Glutamatergic neuron (in vitro differentiated cells): ENCODE measurements around the gene C16orf95. TPM values are rescaled to one million over a fixed set of nuclear protein-coding genes. Genes with fewer than 3 reads are reported as not detected.
"Not testable (repeated sequence)": the region's sequence is repeated elsewhere in the genome, so short reads cannot be mapped to it uniquely, and the experiment has no call there.

Source experiments
- DNase-seq: peaks from one replicate; pipeline ENCODE4 v3.0.0; 2022
- H3K27ac Mint-ChIP-seq: one replicate; pipeline ENCODE4 v1.8.0; 2020; ENCODE audit warnings: mild to moderate bottlenecking, mixed read lengths, inconsistent platforms; ENCODE audit not compliant: unreplicated experiment
- H3K27me3 Mint-ChIP-seq: one replicate; pipeline ENCODE4 v1.8.0; 2020; ENCODE audit warnings: mild to moderate bottlenecking, moderate library complexity, mixed read lengths, inconsistent platforms; ENCODE audit not compliant: unreplicated experiment
- H3K36me3 Mint-ChIP-seq: one replicate; pipeline ENCODE4 v1.8.0; 2020; ENCODE audit warnings: mild to moderate bottlenecking, mixed read lengths, inconsistent platforms; ENCODE audit not compliant: unreplicated experiment
- H3K4me1 Mint-ChIP-seq: one replicate; pipeline ENCODE4 v1.8.0; 2020; ENCODE audit warnings: mild to moderate bottlenecking, low read depth, mixed read lengths, inconsistent platforms; ENCODE audit not compliant: unreplicated experiment
- H3K4me3 Mint-ChIP-seq: one replicate; pipeline ENCODE4 v1.8.0; 2020; ENCODE audit warnings: mild to moderate bottlenecking, mixed read lengths, inconsistent platforms; ENCODE audit not compliant: unreplicated experiment
- H3K9me3 Mint-ChIP-seq: one replicate; pipeline ENCODE4 v1.8.0; 2020; ENCODE audit warnings: mild to moderate bottlenecking, moderate library complexity, mixed read lengths, inconsistent platforms; ENCODE audit not compliant: unreplicated experiment
- CTCF ChIP-seq: fragments of 200-600 bp; sonication (generic); IDR thresholded peaks from one replicate; pipeline ENCODE4 v1.5.0; 2021; ENCODE audit not compliant: partially characterized antibody, unreplicated experiment
- total RNA-seq: library from RNA; stranded (reverse); fragmentation: NEBNext Ultra II Directional; extraction: Animal tissue kit (Norgen Biotek cat#: 25700); gene quantifications from one replicate; pipeline ENCODE4 v1.2.1, GENCODE V29; 2021; ENCODE audit not compliant: unreplicated experiment

C16orf95 gene
- total RNA-seq, 1 donor from 2014 or later, result 9.2 TPM

DNA sequence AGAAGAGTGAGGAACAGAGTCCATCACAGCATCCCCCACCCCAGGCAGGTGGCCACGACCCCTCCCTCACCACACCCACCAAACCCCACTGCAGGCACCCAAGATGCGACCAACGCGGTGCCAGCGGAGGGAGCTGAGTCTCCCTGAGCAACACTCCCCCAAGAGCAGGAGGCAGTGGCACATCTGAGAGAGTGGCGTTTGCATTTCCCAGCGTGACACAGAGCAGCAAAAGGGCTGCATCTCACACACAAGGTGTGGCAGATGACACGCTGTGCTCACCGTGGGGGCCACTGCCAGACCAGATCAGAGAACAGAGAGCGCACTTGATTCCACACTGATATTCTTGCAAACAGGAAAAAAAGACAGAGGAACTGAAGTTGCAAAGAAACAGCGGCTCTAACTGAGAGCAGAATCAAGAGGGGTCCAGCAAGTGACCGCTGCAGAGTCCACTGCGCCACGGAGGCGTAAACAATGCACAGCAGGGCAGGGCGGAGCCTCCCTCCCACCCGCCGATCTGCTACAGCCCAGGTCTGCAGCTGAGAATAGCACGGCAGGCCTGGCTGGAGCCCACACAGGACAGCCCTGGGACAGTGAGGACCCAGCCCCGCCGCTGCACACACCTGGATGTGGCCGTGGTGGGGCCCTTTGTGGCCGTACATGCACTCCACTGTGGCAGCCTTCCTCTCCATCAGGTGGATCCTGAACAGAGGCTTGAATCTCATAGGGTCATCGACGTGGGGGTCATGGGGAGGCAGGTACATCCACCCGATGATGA lies 26.0 kb upstream of the C16orf95 start:
- no peak for DNase-seq
- Mint-ChIP-seq H3K27ac (peak overlapping the region; percentile 17), H3K4me1 (peaks cover 17% of the 10 kb centered on the region), H3K27me3 (peaks cover 4% of the 10 kb centered on the region), H3K4me3 (peak overlapping the region; percentile 46), H3K36me3 (peaks cover 4% of the 10 kb centered on the region), H3K9me3 (peaks cover 5% of the 10 kb centered on the region)
- TF ChIP-seq CTCF, result no peak

DNA sequence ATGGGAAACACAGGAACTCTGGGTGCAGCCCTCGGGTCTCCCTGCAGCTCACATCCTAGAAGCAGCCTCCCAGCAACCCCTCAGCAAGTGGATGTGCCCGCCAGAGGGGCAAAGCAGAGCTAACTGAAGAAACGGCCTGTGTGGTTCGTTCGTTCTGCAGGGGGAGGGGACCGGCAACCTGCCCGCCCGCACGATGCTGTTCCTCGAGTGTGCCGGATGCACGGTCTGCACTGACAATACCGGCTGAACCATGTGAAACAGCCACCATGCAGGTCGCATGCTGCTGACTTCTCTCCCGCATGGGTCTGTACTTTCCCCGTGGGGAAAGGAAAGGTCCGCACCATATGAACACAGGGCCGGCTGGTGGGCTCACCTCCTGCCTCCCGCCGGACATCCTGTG lies 25.3 kb upstream of the C16orf95 start:
- H3K4me1 Mint-ChIP-seq, result peaks cover 17% of the 10 kb centered on the region
- H3K36me3 Mint-ChIP-seq, result peaks cover 9% of the 10 kb centered on the region
- no peak overlapping the region for H3K27ac Mint-ChIP-seq
- H3K4me3 Mint-ChIP-seq, result no peak overlapping the region
- DNase-seq, result no peak
- no peak for TF ChIP-seq CTCF
- H3K27me3 Mint-ChIP-seq, result peaks cover 4% of the 10 kb centered on the region
- peaks cover 5% of the 10 kb centered on the region for H3K9me3 Mint-ChIP-seq

DNA sequence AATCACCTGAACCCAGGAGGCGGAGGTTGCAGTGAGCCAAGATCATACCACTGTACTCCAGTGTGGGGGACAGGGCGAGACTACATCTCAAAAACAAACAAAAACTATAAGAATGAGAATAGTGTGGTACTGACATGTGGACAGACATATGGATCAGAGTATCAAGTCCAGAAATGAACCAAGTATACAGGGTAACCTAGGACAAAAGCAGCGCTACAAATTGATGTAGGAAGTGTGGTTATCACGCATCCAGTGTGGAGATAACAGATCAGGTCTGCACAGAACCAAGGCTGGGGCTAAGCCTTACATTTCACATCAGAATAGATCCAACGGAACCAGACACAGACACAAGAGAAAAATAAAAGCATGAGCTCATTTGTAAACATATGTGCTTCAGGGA lies 23.0 kb upstream of the C16orf95 start:
- Mint-ChIP-seq H3K36me3 (peaks cover 9% of the 10 kb centered on the region), H3K4me3 (no peak overlapping the region), H3K9me3 (peaks cover 5% of the 10 kb centered on the region), H3K27me3 (peaks cover 10% of the 10 kb centered on the region), H3K4me1 (peaks cover 14% of the 10 kb centered on the region), H3K27ac (peak overlapping the region; percentile 64)
- no peak for DNase-seq
- no peak for TF ChIP-seq CTCF

GRCh38 chr16:87339724-87340105 lies 22.5 kb upstream of the C16orf95 start:
- H3K27me3 Mint-ChIP-seq, H3K27ac Mint-ChIP-seq, H3K4me3 Mint-ChIP-seq, H3K9me3 Mint-ChIP-seq, H3K36me3 Mint-ChIP-seq, DNase-seq: not testable (repeated sequence)
- peaks cover 14% of the 10 kb centered on the region for H3K4me1 Mint-ChIP-seq

DNA sequence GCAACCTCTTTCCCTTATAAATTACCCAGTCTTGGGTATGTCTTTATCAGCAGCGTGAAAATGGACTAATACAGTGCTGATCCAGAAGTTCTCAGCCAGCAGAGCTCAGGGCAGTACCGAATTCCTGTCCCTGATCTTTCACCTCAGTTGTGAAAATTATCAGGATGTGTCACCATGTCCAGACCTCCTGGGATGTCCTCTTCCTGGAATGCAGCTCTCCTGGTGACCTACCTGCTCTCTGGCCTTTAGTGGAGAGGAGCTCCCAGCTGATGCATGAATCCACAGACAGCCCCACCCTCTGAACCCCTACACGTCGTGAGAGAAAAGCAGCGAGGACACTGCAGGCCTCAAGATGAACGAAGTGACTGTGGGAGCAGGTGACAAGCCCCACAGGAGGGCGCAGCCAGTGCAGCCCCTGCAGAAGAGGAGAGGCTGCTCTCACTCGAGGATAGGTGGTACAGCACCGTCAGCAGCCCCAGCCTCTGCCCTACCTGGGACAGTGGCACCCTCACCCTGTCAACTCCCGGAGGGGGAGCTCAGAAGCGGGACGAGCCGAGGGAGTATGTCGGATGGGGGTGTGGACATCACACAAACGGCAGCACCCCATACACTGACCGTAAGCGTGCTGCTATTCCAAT lies 22.0 kb upstream of the C16orf95 start:
- no peak overlapping the region for H3K4me3 Mint-ChIP-seq
- no peak for TF ChIP-seq CTCF

More for the DNA sequence above, 22.0 kb upstream of the C16orf95 start:
- Mint-ChIP-seq H3K27ac (no peak overlapping the region), H3K27me3 (peaks cover 10% of the 10 kb centered on the region), H3K36me3 (peaks cover 9% of the 10 kb centered on the region), H3K9me3 (peaks cover 6% of the 10 kb centered on the region), H3K4me1 (peaks cover 12% of the 10 kb centered on the region)
- no peak for DNase-seq
